GM18907 (cell line): ENCODE results near the gene MRGPRX3.

ENCODE experiments used
- ATAC-seq: cut with Tn5 transposase; IDR thresholded peaks from one replicate; pipeline ENCODE4 v1.9.1; 2021; ENCODE audit warnings: mild to moderate bottlenecking, moderate library complexity; ENCODE audit not compliant: unreplicated experiment

The MRGPRX3 gene

GRCh38 chr11:18151581-18151980, 19.2 kb downstream of the MRGPRX3 start:
- no peak for ATAC-seq

GRCh38 chr11:18168372-18168771, 36.0 kb downstream of the MRGPRX3 start:
- ATAC-seq, result no peak

GRCh38 chr11:18171377-18172000, 39.1 kb downstream of the MRGPRX3 start:
- ATAC-seq, result no peak

DNA sequence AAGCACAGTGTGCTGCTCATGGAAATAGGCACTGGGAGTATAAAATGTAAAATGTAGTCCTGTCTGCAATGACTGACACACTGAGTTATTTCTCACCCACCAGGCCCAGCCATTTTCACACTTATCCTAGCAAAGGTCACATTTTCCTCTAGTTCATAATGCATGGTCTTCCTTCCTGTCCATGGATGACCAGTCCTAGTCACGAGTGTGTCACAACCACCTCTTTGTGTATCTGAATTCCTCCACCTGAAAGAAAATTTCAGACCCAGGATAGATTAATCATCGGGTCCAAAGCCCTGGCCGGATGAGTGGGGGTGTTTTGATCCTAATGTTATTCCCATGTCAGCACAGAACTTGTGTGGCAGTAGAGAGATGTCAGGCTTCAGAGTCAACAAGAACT, 40.3 kb downstream of the MRGPRX3 start, which contains the start of gene MRGPRX4:
Gene MRGPRX4, plus strand, starts transcription at position 172 of the 400 bp plus-strand sequence. CDS start 420 bp downstream, outside the sequence.
- ATAC-seq, result no peak

DNA sequence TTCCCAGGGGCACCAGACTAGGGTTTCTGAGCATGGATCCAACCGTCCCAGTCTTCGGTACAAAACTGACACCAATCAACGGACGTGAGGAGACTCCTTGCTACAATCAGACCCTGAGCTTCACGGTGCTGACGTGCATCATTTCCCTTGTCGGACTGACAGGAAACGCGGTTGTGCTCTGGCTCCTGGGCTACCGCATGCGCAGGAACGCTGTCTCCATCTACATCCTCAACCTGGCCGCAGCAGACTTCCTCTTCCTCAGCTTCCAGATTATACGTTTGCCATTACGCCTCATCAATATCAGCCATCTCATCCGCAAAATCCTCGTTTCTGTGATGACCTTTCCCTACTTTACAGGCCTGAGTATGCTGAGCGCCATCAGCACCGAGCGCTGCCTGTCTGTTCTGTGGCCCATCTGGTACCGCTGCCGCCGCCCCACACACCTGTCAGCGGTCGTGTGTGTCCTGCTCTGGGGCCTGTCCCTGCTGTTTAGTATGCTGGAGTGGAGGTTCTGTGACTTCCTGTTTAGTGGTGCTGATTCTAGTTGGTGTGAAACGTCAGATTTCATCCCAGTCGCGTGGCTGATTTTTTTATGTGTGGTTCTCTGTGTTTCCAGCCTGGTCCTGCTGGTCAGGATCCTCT, 41.0 kb downstream of the MRGPRX3 start:
- no peak for ATAC-seq
